Upper lobe of right lung (tissue), 1 donor: Measurements from ENCODE around the gene E4F1. TPM values are rescaled to one million over a fixed set of nuclear protein-coding genes. Genes with fewer than 3 reads are reported as not detected.

ENCODE experiments used
- ATAC-seq: fragments of 200-7000 bp; cut with Tn5 transposase; one replicate; pipeline ENCODE4 v1.9.1; 2020; ENCODE audit warnings: mild to moderate bottlenecking, moderate library complexity
- DNase-seq: peaks from one replicate; pipeline ENCODE4 v3.0.0-alpha.2; 2020
- H3K27ac ChIP-seq: fragments of 200-600 bp; one replicate; pipeline ENCODE4 v1.8.0; 2022
- H3K27me3 ChIP-seq: fragments of 200-600 bp; one replicate; pipeline ENCODE4 v1.8.0; 2022; ENCODE audit warnings: mild to moderate bottlenecking
- H3K36me3 ChIP-seq: fragments of 200-600 bp; one replicate; pipeline ENCODE4 v1.8.0; 2022
- H3K4me1 ChIP-seq: fragments of 200-600 bp; one replicate; pipeline ENCODE4 v1.8.0; 2022
- H3K4me3 ChIP-seq: fragments of 200-600 bp; one replicate; pipeline ENCODE4 v1.8.0; 2022; ENCODE audit warnings: mild to moderate bottlenecking
- H3K9me3 ChIP-seq: fragments of 200-600 bp; one replicate; pipeline ENCODE4 v1.8.0; 2022
- CTCF ChIP-seq: fragments of 200-600 bp; IDR thresholded peaks from one replicate; pipeline ENCODE4 v1.8.0; 2022; ENCODE audit warnings: antibody characterized with exemption
- intact Hi-C: fragments of 100-400 bp; cut with DNase I; formaldehyde crosslinking; loops from one replicate; pipeline ENCODE4 v1.11.0; 2022
- microRNA-seq: library from miRNA; unstranded; fragments of <30 nt; microRNA quantifications from one replicate; pipeline ENCODE4 v1.2.0, GENCODE V29; 2020; ENCODE audit warnings: borderline microRNAs expressed
- total RNA-seq: library from RNA; stranded (reverse); fragmentation: NEBNext Ultra II Directional; extraction: Animal tissue kit (Norgen Biotek cat#: 25700); gene quantifications from one replicate; pipeline ENCODE4 v1.2.1, GENCODE V29; 2021
- donor health status: DM: no; HTN: yes; CAD: no; lungs with severe emphysema.

Gene E4F1
- total RNA-seq, 1 donor from 2014 or later, result 22.6 TPM

GRCh38 chr16:2284797-2285576 is 61.6 kb downstream of the E4F1 start:
- H3K36me3 ChIP-seq, result peaks cover 44% of the 10 kb centered on the region
- no peaks in the 10 kb centered on the region for H3K4me1 ChIP-seq
- H3K27ac ChIP-seq, result no peak overlapping the region
- no peaks in the 10 kb centered on the region for H3K27me3 ChIP-seq
- H3K4me3 ChIP-seq, result no peak overlapping the region
- peak; percentile 1 for ATAC-seq
- H3K9me3 ChIP-seq, result no peaks in the 10 kb centered on the region
- intact Hi-C loops, result no loop called here
- peak; percentile 65 for DNase-seq
- no peak for TF ChIP-seq CTCF

Small RNA genes within 50 kb of the gene (microRNA-seq; reads per million reads assigned to microRNA genes)
- gene MIR3677, result not detected
- gene MIR4717, result not detected

Other genes starting within 250 kb of the E4F1 start
- 1.8 TPM for gene NOXO1, start 242.1 kb upstream of the E4F1 start, total RNA-seq
- gene GFER, start 239.4 kb upstream of the E4F1 start, total RNA-seq, result 23.1 TPM
- gene SYNGR3, start 233.6 kb upstream of the E4F1 start, total RNA-seq, result 0.61 TPM
- 38.2 TPM for gene ZNF598, start 213.8 kb upstream of the E4F1 start, total RNA-seq
- gene NPW, start 203.8 kb upstream of the E4F1 start, total RNA-seq, result not detected
- 363 TPM for gene NHERF2, start 196.7 kb upstream of the E4F1 start, total RNA-seq
- gene NTHL1, start 175.8 kb upstream of the E4F1 start, total RNA-seq, result 26.4 TPM
- gene TSC2, start 175.6 kb upstream of the E4F1 start, total RNA-seq, result 119 TPM
- gene PKD1, start 87.7 kb upstream of the E4F1 start, total RNA-seq, result 84.8 TPM
- gene RAB26, start 75.0 kb upstream of the E4F1 start, total RNA-seq, result 0.67 TPM
- gene TRAF7, start 67.8 kb upstream of the E4F1 start, total RNA-seq, result 64.3 TPM
- 0.06 TPM for gene CASKIN1, start 27.0 kb upstream of the E4F1 start, total RNA-seq
- gene MLST8, start 18.1 kb upstream of the E4F1 start, total RNA-seq, result 29.9 TPM
- 7.5 TPM for gene BRICD5, start 12.7 kb upstream of the E4F1 start, total RNA-seq
- 15.0 TPM for gene PGP, start 8.8 kb upstream of the E4F1 start, total RNA-seq
- gene DNASE1L2, start 12.9 kb downstream of the E4F1 start, total RNA-seq, result 0.78 TPM
- 46.2 TPM for gene ECI1, start 28.0 kb downstream of the E4F1 start, total RNA-seq
- 116 TPM for gene RNPS1, start 44.5 kb downstream of the E4F1 start, total RNA-seq
- gene ABCA3, start 117.1 kb downstream of the E4F1 start, total RNA-seq, result 598 TPM
- gene CCNF, start 205.9 kb downstream of the E4F1 start, total RNA-seq, result 3.6 TPM
- not detected for gene TEDC2, start 236.5 kb downstream of the E4F1 start, total RNA-seq
- not detected for gene NTN3, start 247.7 kb downstream of the E4F1 start, total RNA-seq